Peyer's patch (tissue), 4 donors: Measurements from ENCODE around the gene SCART1.

ENCODE experiments used
- POLR2A ChIP-seq, 2 donors: fragments of 450-650 bp; IDR thresholded peaks; one replicate each; pipeline ENCODE4 v1.5.1; 2017; ENCODE audit warnings: antibody characterized with exemption in 2 of 2, mild to moderate bottlenecking in 2 of 2, moderate library complexity in 2 of 2
- TF ChIP-seq, protein P1 (sequence below), 6 experiments: fragments of 450-650 bp in 4 of 6; fragments of 200-600 bp in 2 of 6; sonication (generic) in 1 of 6; IDR thresholded peaks; one replicate each; pipeline ENCODE4 v1.5.1; 2017 to 2019; ENCODE audit warnings: antibody characterized with exemption in 6 of 6, mild to moderate bottlenecking in 3 of 6, moderate library complexity in 1 of 6

DNA sequence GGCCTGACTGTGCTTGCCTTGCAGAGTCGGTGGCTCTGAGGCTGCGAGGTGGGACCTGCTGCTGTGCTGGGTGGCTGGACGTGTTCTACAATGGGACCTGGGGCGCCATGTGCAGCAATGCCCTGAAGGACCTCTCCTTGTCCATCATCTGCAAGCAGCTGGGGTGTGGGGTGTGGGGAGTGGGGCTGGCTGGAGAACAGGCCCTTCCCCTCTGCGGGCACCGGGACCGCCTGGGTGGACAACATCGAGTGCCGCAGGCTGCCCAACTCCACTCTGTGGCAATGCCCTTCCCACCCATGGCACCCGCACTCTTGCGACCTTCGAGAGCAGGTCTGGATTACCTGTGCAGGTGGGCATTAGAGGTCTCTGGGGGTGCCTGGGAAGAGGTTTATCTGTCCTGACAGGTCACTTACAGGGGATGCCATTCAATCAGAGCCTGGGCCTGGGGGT lies 10.9 kb downstream of the SCART1 start:
- TF ChIP-seq, protein P1, sequence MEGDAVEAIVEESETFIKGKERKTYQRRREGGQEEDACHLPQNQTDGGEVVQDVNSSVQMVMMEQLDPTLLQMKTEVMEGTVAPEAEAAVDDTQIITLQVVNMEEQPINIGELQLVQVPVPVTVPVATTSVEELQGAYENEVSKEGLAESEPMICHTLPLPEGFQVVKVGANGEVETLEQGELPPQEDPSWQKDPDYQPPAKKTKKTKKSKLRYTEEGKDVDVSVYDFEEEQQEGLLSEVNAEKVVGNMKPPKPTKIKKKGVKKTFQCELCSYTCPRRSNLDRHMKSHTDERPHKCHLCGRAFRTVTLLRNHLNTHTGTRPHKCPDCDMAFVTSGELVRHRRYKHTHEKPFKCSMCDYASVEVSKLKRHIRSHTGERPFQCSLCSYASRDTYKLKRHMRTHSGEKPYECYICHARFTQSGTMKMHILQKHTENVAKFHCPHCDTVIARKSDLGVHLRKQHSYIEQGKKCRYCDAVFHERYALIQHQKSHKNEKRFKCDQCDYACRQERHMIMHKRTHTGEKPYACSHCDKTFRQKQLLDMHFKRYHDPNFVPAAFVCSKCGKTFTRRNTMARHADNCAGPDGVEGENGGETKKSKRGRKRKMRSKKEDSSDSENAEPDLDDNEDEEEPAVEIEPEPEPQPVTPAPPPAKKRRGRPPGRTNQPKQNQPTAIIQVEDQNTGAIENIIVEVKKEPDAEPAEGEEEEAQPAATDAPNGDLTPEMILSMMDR (IDR thresholded peaks at IDR 0.05) = no peak
- no peak for TF ChIP-seq POLR2A (IDR thresholded peaks at IDR 0.05)
